ENCODE results near the gene KRTAP10-6.
"Not testable (repeated sequence)": the region's sequence is repeated elsewhere in the genome, so short reads cannot be mapped to it uniquely, and the experiment has no call there.

Gene KRTAP10-6

GRCh38 chr21:44557491-44558328, 34.6 kb downstream of the KRTAP10-6 start:
- DNase-seq, result no peak

DNA sequence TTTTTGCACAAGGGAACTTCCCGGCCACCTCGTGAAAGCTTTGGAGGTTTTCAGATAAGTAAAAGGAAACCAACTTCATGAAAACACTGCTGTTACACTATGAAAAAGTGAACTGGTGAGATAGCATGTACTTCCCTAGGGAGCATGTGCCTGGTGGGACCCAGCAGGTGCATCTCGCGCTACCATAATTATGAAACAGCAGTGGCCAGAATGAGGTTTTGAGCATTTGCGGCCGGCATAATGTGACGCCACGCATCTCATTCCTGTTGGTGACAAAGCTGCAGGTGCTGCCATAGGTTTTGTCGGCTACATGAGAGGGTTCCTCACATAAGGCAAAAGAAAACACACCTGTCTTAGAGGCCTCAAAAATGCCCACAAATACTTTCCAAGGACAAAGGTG, 35.4 kb downstream of the KRTAP10-6 start:
- DNase-seq, result no peak

DNA sequence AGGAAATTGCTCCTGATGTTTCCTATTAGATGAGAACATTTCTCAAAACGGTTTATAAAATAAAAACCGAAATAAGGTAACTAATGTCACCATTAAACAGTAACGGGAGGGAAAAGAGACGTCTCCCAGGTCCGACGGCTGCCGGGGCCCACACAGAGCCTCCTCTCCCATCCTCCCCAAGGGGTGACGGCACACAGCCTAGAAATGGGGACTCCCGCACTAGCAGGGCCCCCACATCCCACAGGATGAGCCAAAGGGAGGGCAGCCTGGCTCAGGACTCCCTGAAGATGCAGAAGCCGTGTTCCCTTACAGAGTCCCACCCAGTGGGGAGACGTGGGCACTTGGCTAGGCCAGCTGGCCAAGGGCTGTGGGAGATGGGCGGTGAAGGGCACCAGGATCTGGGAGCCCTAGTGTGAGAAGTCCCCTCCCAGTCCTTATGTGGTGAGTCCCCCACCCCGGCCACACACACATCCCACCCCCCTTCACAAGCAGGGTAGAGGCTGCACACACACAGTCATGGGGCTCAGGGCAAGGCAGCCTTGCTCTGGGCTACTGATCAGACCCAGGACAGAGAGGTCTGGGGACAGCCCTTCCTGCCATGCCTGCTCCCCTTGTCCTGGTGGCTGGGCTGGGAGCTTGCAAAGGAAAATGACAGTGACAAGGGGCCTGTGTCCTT, 37.0 kb downstream of the KRTAP10-6 start:
- DNase-seq, result no peak

DNA sequence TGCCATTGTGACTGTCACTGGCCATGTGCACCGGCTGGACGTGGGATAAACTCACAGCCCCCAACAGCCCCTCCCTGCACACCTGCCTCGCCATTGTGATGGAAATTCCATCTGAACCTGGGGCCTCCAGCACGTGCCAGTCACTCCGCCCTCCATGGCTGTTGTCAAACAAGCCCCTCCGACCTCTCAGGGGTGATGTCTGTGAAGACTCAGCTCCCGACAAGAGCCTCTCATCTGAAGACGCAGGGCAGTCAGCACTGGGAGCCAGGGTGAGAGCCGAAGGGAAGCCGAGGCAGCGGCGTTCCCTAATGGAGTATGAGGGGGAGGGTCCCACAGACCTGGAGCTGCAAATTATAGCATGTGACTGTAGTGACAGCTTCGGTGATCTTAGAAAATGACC, 39.6 kb downstream of the KRTAP10-6 start:
- DNase-seq, result no peak

- no peak for DNase-seq
Measured at GRCh38 chr21:44552136-44552535, 40.2 kb downstream of the KRTAP10-6 start.

- no peak for DNase-seq
Measured at GRCh38 chr21:44551340-44551961, 40.9 kb downstream of the KRTAP10-6 start, which contains the start of gene KRTAP10-2. Gene KRTAP10-2, minus strand, starts transcription at chr21:44551505. Its CDS starts 47 bp downstream, at chr21:44551458.

DNA sequence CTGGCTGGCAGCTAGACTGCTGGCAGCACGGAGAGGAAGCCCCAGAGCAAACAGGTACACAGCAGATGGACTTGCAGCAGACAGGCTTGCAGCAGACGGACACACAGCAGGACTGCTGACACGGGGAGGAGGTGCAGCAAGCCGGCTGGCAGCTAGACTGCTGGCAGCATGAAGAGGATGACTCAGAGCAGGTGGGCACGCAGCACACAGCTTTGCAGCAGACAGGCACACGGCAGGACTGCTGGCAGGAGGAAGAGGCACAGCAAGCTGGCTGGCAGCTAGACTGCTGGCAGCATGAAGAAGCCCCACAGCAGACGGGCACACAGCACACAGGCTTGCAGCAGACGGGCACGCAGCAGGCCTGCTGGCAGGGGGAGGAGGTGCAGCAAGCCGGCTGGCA, 41.5 kb downstream of the KRTAP10-6 start:
- no peak for DNase-seq

- not testable (repeated sequence) for DNase-seq
Measured at GRCh38 chr21:44550285-44550684, 42.0 kb downstream of the KRTAP10-6 start.

- DNase-seq, result no peak
Measured at GRCh38 chr21:44549525-44550211, 42.6 kb downstream of the KRTAP10-6 start.

DNA sequence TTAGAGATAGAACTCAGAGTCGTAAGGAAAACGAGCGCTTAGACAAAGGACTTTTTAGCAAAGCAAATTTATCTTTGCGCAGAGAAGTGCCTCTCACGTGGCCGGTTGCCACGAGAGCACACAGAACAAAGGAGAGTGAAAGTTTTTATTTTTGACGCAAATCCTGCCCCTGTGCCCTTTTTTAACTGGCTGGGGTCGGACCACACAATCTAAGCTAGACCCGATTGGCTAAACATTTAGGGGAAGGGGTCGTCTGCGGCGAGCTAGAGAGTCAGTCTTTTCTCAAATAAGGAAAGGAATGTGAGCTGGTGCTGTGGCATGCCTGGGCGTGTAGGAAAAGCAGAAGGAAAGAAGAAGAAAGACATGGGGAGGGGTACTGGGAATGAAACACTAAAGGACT, 43.4 kb downstream of the KRTAP10-6 start:
- DNase-seq, result no peak

GRCh38 chr21:44548381-44548780, 43.9 kb downstream of the KRTAP10-6 start:
- DNase-seq, result no peak

- DNase-seq, result no peak
Measured at GRCh38 chr21:44547656-44548331, 44.5 kb downstream of the KRTAP10-6 start.

DNA sequence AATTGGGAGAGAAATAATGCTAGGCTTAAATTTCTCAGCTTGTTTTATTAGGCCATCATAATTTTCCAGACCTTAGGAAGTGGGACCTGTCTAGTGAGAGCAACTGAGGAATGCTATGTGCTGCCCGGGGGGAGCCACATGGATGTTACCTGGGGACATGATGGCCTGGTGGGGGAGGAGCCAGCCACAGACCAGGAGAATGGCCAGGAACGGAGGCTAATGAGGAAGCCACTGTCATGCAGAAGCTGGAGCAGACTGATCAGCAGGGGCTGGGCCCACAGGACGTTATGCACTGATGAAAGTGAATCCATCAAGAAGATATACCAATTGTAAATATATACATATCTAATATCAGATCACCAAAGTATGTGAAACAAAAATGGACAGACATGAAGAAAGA, 47.7 kb downstream of the KRTAP10-6 start:
- no peak for DNase-seq

- DNase-seq, result no peak
Measured at GRCh38 chr21:44542716-44543115, 49.6 kb downstream of the KRTAP10-6 start.

Data from EL (cell line).